ENCODE results near the gene NPRL2. TPM values are rescaled to one million over a fixed set of nuclear protein-coding genes. Genes with fewer than 3 reads are reported as not detected.

NPRL2 gene
- 24.6 and 27.3 TPM in 2 replicates for total RNA-seq

DNA sequence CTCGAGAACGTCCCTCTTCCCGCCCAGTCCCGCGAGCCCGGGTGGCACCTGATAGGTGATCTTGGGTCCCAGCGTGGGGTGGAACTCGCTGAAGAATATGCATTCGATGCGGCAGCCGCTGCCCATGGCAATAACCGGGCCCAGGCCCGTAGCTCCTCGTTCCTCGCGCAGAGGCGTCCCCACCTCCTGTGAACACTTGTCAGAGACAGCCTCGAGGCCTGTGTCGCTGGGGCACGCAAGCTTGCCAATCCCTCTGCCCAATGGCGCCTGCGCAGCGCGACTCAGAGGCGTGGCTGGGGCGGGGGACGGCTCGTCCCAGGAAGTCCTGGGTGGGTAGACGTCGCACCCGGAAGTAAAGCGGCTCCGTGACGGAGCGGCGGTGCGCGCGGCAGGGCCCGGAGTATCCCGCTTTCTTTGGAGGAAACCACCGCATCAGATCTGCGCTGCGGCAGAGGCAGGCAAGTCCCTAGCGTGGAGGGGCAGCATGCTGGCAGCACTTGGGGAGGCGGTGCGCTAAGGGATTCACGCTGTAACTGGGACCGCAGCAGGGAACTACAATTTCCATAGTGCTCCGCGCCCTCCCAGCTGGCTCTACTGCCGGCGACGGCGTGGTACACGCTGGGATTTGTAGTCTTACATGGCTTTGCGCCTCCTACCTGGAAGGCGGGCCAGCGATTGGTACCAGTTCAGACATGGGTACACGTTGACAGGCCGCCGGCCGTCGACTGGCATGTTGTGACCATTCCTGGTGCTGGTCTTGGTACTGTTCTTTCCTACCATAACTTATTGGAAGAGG is at the start of gene NPRL2, which contains the start of gene CYB561D2:
TSS of gene NPRL2 (minus strand) at position 249 of the 796 bp plus-strand sequence. CDS start at position 126, 123 bp downstream.
TSS of gene CYB561D2 (plus strand) at position 336 of the 796 bp plus-strand sequence. CDS start 572 bp downstream, outside the sequence.
- no peak for DNase-seq (ENCODE audit: low read depth)
- H3K4me3 ChIP-seq (ENCODE audit: low read depth, low read length), result peak within 1 kb of the TSS; percentile 78
- TF ChIP-seq, protein P1, sequence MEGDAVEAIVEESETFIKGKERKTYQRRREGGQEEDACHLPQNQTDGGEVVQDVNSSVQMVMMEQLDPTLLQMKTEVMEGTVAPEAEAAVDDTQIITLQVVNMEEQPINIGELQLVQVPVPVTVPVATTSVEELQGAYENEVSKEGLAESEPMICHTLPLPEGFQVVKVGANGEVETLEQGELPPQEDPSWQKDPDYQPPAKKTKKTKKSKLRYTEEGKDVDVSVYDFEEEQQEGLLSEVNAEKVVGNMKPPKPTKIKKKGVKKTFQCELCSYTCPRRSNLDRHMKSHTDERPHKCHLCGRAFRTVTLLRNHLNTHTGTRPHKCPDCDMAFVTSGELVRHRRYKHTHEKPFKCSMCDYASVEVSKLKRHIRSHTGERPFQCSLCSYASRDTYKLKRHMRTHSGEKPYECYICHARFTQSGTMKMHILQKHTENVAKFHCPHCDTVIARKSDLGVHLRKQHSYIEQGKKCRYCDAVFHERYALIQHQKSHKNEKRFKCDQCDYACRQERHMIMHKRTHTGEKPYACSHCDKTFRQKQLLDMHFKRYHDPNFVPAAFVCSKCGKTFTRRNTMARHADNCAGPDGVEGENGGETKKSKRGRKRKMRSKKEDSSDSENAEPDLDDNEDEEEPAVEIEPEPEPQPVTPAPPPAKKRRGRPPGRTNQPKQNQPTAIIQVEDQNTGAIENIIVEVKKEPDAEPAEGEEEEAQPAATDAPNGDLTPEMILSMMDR (conservative IDR thresholded peaks at IDR 0.05; ENCODE audit: low read depth, low read length), result no peak

- no peak for DNase-seq (ENCODE audit: low read depth)
- TF ChIP-seq, protein P1 (conservative IDR thresholded peaks at IDR 0.05; ENCODE audit: low read depth, low read length), result no peak
Measured at GRCh38 chr3:50396502-50396901, 45.9 kb upstream of the NPRL2 start.

GRCh38 chr3:50395070-50395860 is 44.7 kb upstream of the NPRL2 start:
- TF ChIP-seq, protein P1 (conservative IDR thresholded peaks at IDR 0.05; ENCODE audit: low read depth, low read length), result no peak
- H3K4me3 ChIP-seq (ENCODE audit: low read depth, low read length), result no peak overlapping the region
- no peak for DNase-seq (ENCODE audit: low read depth)

More at GRCh38 chr3:50396502-50396901, 45.9 kb upstream of the NPRL2 start:
- no peak overlapping the region for H3K4me3 ChIP-seq (ENCODE audit: low read depth, low read length)

DNA sequence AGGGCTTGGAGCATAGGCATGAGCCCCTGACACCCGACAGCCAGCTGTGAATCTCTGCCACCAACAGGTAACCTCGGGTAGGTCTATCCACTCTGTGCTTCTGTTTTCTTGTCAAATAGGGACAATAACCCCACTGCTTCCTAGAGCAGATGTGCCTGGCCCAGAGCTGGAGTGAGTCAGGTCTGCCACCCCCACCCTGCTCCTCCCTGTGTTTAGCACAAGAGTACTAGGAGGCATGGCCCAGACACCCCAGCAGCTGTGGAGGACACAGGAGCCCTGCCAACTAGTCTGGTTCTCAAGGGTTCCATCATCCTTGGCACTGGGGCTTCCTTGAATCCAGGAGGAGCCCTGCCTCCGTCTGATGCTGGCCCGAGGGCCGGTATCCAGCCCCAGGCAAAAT is 42.5 kb upstream of the NPRL2 start:
- TF ChIP-seq, protein P1 (conservative IDR thresholded peaks at IDR 0.05; ENCODE audit: low read depth, low read length), result no peak
- no peak overlapping the region for H3K4me3 ChIP-seq (ENCODE audit: low read depth, low read length)
- no peak for DNase-seq (ENCODE audit: low read depth)

- H3K4me3 ChIP-seq (ENCODE audit: low read depth, low read length), result no peak overlapping the region
- no peak for DNase-seq (ENCODE audit: low read depth)
- TF ChIP-seq, protein P1 (conservative IDR thresholded peaks at IDR 0.05; ENCODE audit: low read depth, low read length), result no peak
Measured at GRCh38 chr3:50392101-50392715, 41.6 kb upstream of the NPRL2 start.

DNA sequence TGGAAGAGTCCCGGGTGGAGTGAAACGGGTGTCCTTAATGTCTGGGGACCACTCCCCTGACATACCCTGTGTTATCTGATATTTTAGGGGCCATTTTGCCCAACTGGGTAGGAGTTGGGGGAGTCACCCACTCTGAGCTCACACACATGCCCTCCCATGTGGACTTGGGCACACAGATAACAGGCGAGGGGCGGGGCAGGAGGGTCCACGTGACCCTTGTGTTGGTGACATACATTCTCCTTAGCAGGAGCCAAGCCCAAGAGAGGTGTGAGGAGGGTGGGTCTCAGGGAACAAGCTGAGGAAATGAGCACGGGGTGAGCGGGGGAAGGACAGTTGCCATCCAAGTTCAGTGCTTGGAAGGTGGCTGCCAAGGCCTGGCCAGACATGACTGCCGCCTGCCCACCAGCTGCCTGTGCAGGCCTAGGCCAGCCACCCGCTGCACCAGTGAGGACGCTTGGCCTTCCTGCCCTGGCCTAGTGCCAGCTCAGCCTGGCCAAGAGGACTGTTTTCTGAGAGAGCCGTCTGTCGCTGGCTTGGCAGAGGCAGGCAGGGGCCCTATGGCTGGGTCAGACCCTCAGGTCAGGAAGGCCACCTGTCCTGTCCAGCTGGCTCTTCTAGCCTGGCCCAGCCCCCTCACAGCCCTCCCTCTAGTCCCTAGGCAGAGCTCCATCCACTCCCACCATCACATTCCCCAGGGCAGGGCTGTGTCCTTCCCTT is 40.1 kb upstream of the NPRL2 start:
- no peak overlapping the region for H3K4me3 ChIP-seq (ENCODE audit: low read depth, low read length)
- TF ChIP-seq, protein P1 (conservative IDR thresholded peaks at IDR 0.05; ENCODE audit: low read depth, low read length), result no peak
- no peak for DNase-seq (ENCODE audit: low read depth)
